Cardiac muscle cell (in vitro differentiated cells and primary cell): ENCODE data around the gene PEX11A. TPM values are rescaled to one million over a fixed set of nuclear protein-coding genes. Genes with fewer than 3 reads are reported as not detected.
A peak's percentile ranks its signal among the peaks of the same experiment; 100 is the strongest.

Experiments
- DNase-seq, 2 donors: peaks; one replicate each; pipeline versions ENCODE4 v3.0.0 to v3.0.0-alpha.2; 2010 to 2017; ENCODE audit warnings: low read depth in 1 of 2, low spot score in 1 of 2
- H3K27ac ChIP-seq: fragments of 200-600 bp; sonication (generic); 2 replicates; pipeline ENCODE4 v1.5.1; 2016
- H3K27me3 ChIP-seq: fragments of 200-600 bp; sonication (generic); 2 replicates; pipeline ENCODE4 v1.6.0; 2016; ENCODE audit warnings: control low read depth
- H3K36me3 ChIP-seq: fragments of 200-600 bp; sonication (generic); 2 replicates; pipeline ENCODE4 v1.5.1; 2016; ENCODE audit warnings: control low read depth
- H3K4me1 ChIP-seq: fragments of 200-600 bp; sonication (generic); 2 replicates; pipeline ENCODE4 v1.8.1; 2017; ENCODE audit warnings: low read depth, mild to moderate bottlenecking, mixed run types
- H3K4me3 ChIP-seq: fragments of 200-600 bp; sonication (generic); 2 replicates; pipeline ENCODE4 v1.5.1; 2016; ENCODE audit warnings: mild to moderate bottlenecking
- H3K9me3 ChIP-seq: fragments of 200-600 bp; sonication (generic); 2 replicates; pipeline ENCODE4 v1.5.1; 2017; ENCODE audit warnings: low read depth, mild to moderate bottlenecking, control low read depth
- CTCF ChIP-seq: IDR thresholded peaks from 2 replicates; pipeline ENCODE4 v1.5.1; 2012; ENCODE audit warnings: low read depth, mild to moderate bottlenecking, low read length
- polyA plus RNA-seq: library from polyadenylated mRNA; unstranded; fragments of >200 nt; fragmentation: Nextera tagmentation; extraction: Ambion mirVana; gene quantifications from 2 replicates; pipeline ENCODE4 v1.2.1, GENCODE V29; 2016
- total RNA-seq: library from RNA; depleted of rRNA; stranded (reverse); fragments of >200 nt; gene quantifications from 2 replicates; pipeline ENCODE4 v1.2.3, GENCODE V29; 2016

The PEX11A gene
- total and polyA plus RNA-seq, 2 experiments from 2014 or later, result 5.9 to 12.0 TPM

GRCh38 chr15:89649716-89650115 lies 40.8 kb downstream of the PEX11A start:
- no peaks in the 10 kb centered on the region for H3K27me3 ChIP-seq
- peaks cover 14% of the 10 kb centered on the region for H3K36me3 ChIP-seq
- H3K9me3 ChIP-seq, result no peaks in the 10 kb centered on the region
- no peak for TF ChIP-seq CTCF
- no peak overlapping the region for H3K27ac ChIP-seq
- H3K4me1 ChIP-seq, result peaks cover 8% of the 10 kb centered on the region
- DNase-seq, result no peak
- no peak overlapping the region for H3K4me3 ChIP-seq

- H3K4me3 ChIP-seq, result no peak overlapping the region
- H3K9me3 ChIP-seq, result no peaks in the 10 kb centered on the region
- no peak overlapping the region for H3K27ac ChIP-seq
- H3K27me3 ChIP-seq, result no peaks in the 10 kb centered on the region
- peaks cover 4% of the 10 kb centered on the region for H3K4me1 ChIP-seq
- no peak for TF ChIP-seq CTCF
- DNase-seq, result no peak
- peaks cover 14% of the 10 kb centered on the region for H3K36me3 ChIP-seq
These were observed 41.4 kb downstream of the PEX11A start for GRCh38 chr15:89649013-89649625.

GRCh38 chr15:89648106-89649012 lies 42.2 kb downstream of the PEX11A start:
- no peak for DNase-seq
- no peak overlapping the region for H3K4me3 ChIP-seq
- peaks cover 16% of the 10 kb centered on the region for H3K36me3 ChIP-seq
- H3K4me1 ChIP-seq, result no peaks in the 10 kb centered on the region
- TF ChIP-seq CTCF, result no peak
- no peaks in the 10 kb centered on the region for H3K27me3 ChIP-seq
- no peaks in the 10 kb centered on the region for H3K9me3 ChIP-seq
- no peak overlapping the region for H3K27ac ChIP-seq

- Histone ChIP-seq H3K27me3 (no peaks in the 10 kb centered on the region), H3K9me3 (no peaks in the 10 kb centered on the region), H3K4me3 (no peak overlapping the region), H3K36me3 (peaks cover 21% of the 10 kb centered on the region), H3K4me1 (no peaks in the 10 kb centered on the region), H3K27ac (no peak overlapping the region)
- peak; percentile 75 to 81 for DNase-seq
- peak; percentile 92 for TF ChIP-seq CTCF
These were observed 43.2 kb downstream of the PEX11A start for GRCh38 chr15:89647191-89647851.

GRCh38 chr15:89646416-89647141 lies 44.0 kb downstream of the PEX11A start:
- no peaks in the 10 kb centered on the region for H3K9me3 ChIP-seq
- TF ChIP-seq CTCF, result no peak
- H3K4me1 ChIP-seq, result no peaks in the 10 kb centered on the region
- peaks cover 23% of the 10 kb centered on the region for H3K36me3 ChIP-seq
- no peak for DNase-seq
- H3K27ac ChIP-seq, result no peak overlapping the region
- no peak overlapping the region for H3K4me3 ChIP-seq
- H3K27me3 ChIP-seq, result no peaks in the 10 kb centered on the region
